Smooth muscle cell (in vitro differentiated cells): ENCODE measurements around the gene PPP1R13L. TPM values are rescaled to one million over a fixed set of nuclear protein-coding genes. Genes with fewer than 3 reads are reported as not detected.

ENCODE experiments used
- DNase-seq: peaks from one replicate; lab custom pipeline; 2025; ENCODE audit not compliant: unreplicated experiment; lab: John Stamatoyannopoulos, UW
- H2AFZ ChIP-seq: fragments of 200-600 bp; sonication (generic); 2 replicates; pipeline ENCODE4 v1.6.0; 2016; ENCODE audit warnings: antibody characterized with exemption, low read depth, mild to moderate bottlenecking
- H3F3A ChIP-seq: fragments of 200-600 bp; sonication (generic); 2 replicates; pipeline ENCODE4 v1.6.0; 2017; ENCODE audit warnings: antibody characterized with exemption, low read depth
- H3K27ac ChIP-seq: fragments of 200-600 bp; sonication (generic); 2 replicates; pipeline ENCODE4 v1.5.1; 2016; ENCODE audit warnings: low read depth, mild to moderate bottlenecking
- H3K27me3 ChIP-seq: fragments of 200-600 bp; sonication (generic); 2 replicates; pipeline ENCODE4 v1.6.1; 2016; ENCODE audit warnings: low read depth, mild to moderate bottlenecking
- H3K36me3 ChIP-seq: fragments of 200-600 bp; sonication (generic); 2 replicates; pipeline ENCODE4 v1.5.1; 2016; ENCODE audit warnings: low read depth
- H3K4me1 ChIP-seq: fragments of 200-600 bp; sonication (generic); 2 replicates; pipeline ENCODE4 v1.5.1; 2016; ENCODE audit warnings: low read depth
- H3K4me2 ChIP-seq: fragments of 200-600 bp; sonication (generic); 2 replicates; pipeline ENCODE4 v1.6.0; 2016; ENCODE audit warnings: mild to moderate bottlenecking
- H3K4me3 ChIP-seq: fragments of 200-600 bp; sonication (generic); 2 replicates; pipeline ENCODE4 v1.5.1; 2016; ENCODE audit warnings: mild to moderate bottlenecking
- H3K79me2 ChIP-seq: fragments of 200-600 bp; sonication (generic); 2 replicates; pipeline ENCODE4 v1.6.0; 2016; ENCODE audit warnings: low read depth, mild to moderate bottlenecking
- H3K9ac ChIP-seq: fragments of 200-600 bp; sonication (generic); 2 replicates; pipeline ENCODE4 v1.6.0; 2016; ENCODE audit warnings: low read depth
- H3K9me3 ChIP-seq: fragments of 200-600 bp; sonication (generic); replicated peaks from 2 replicates; pipeline ENCODE4 v1.5.1; 2016; ENCODE audit warnings: low read depth
- H4K20me1 ChIP-seq: fragments of 200-600 bp; sonication (generic); 2 replicates; pipeline ENCODE4 v1.6.0; 2016; ENCODE audit warnings: low read depth
- WGBS: methylation state at CpG from one replicate; pipeline ENCODE4 v1.1.7; 2016; ENCODE audit warnings: low lambda C conversion rate; 5-methylcytosine and 5-hydroxymethylcytosine counted together
- polyA plus RNA-seq: library from polyadenylated mRNA; unstranded; fragments of >200 nt; fragmentation: Nextera tagmentation; extraction: Ambion mirVana; gene quantifications from 2 replicates; pipeline ENCODE4 v1.2.1, GENCODE V29; 2016
- total RNA-seq: library from RNA; depleted of rRNA; stranded (reverse); fragments of >200 nt; gene quantifications from 2 replicates; pipeline ENCODE4 v1.2.3, GENCODE V29; 2014
- TF ChIP-seq, protein P1 (sequence below): fragments of 200-600 bp; sonication (generic); IDR thresholded peaks from 2 replicates; pipeline ENCODE4 v1.5.1; 2017; ENCODE audit warnings: borderline replicate concordance, mild to moderate bottlenecking, antibody characterized with exemption; ENCODE audit not compliant: insufficient read depth, poor library complexity, severe bottlenecking

PPP1R13L gene
- total and polyA plus RNA-seq, 2 experiments from 2014 or later: 28.1 to 66.4 TPM

DNA sequence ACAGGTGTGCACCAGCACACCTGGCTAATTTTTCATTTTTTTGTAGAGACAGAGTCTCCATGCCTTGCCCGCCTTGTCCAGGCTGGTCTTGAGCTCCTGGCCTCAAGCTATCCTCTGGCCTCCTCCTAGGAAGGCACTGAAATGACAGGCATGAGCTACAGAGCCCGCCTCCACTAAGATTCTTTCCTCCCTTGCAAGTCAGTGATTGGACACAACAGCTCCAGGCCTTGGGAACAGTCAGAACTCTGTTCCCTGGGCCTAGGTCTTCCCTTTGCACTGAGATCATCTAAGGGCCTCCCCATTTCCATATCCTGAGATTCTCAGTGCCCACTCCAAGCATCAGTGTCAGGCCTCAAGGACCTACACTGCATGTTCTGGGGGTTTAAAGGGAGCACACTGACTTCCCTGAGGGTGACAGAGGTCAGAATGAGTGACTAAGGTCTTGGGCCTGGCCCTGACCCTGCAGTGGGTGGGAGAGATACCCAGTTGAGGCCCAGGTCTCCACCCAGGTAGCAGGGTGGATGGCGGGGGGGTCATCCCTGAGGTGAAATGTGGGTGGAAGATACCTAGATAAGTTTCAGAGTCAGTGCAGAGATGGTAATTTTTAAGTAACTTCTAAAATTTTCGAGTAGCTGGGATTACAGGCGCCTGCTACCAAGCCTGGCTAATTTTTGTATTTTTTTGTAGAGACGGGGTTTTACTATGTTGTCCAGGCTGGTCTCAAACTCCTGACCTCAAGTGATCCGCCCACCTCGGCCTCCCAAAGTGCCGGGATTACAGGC, 36.2 kb upstream of the PPP1R13L start:
- H2AFZ ChIP-seq: no peak overlapping the region
- no peaks in the 10 kb centered on the region for H4K20me1 ChIP-seq
- TF ChIP-seq, protein P1, sequence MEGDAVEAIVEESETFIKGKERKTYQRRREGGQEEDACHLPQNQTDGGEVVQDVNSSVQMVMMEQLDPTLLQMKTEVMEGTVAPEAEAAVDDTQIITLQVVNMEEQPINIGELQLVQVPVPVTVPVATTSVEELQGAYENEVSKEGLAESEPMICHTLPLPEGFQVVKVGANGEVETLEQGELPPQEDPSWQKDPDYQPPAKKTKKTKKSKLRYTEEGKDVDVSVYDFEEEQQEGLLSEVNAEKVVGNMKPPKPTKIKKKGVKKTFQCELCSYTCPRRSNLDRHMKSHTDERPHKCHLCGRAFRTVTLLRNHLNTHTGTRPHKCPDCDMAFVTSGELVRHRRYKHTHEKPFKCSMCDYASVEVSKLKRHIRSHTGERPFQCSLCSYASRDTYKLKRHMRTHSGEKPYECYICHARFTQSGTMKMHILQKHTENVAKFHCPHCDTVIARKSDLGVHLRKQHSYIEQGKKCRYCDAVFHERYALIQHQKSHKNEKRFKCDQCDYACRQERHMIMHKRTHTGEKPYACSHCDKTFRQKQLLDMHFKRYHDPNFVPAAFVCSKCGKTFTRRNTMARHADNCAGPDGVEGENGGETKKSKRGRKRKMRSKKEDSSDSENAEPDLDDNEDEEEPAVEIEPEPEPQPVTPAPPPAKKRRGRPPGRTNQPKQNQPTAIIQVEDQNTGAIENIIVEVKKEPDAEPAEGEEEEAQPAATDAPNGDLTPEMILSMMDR: no peak
- H3K79me2 ChIP-seq: no peaks in the 10 kb centered on the region
- no peaks in the 10 kb centered on the region for H3K27me3 ChIP-seq
- peaks cover 33% of the 10 kb centered on the region for H3F3A ChIP-seq
- peak overlapping the region; percentile 87 for H3K27ac ChIP-seq
- WGBS: 89% methylated on average over 9 of the region's 9 CpGs
- H3K4me1 ChIP-seq: peaks cover 5% of the 10 kb centered on the region
- no peak overlapping the region for H3K4me2 ChIP-seq
- no peak overlapping the region for H3K9ac ChIP-seq
- H3K36me3 ChIP-seq: no peaks in the 10 kb centered on the region
- no peak for DNase-seq
- no peaks in the 10 kb centered on the region for H3K9me3 ChIP-seq
- no peak overlapping the region for H3K4me3 ChIP-seq

DNA sequence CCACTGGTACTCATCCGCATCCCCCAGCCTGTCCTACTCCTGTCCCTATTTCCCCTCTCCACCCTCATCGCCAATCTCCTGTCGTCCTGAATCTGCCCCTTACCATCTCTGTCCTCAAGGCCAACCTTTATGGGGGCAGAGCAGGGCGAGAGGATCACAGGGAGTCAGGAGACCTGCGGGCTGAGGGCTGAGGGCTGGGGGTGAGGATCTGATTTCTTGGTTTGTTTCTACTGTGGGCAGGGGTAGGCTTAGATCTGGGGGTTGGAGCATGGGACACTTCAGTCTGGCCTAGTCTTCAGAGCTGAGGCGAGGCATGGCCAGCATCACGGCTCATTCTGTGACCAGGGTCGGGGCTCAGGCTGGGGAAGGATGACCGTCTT, 35.4 kb upstream of the PPP1R13L start:
- H3K9ac ChIP-seq: peak overlapping the region; percentile 87
- no peaks in the 10 kb centered on the region for H3K79me2 ChIP-seq
- peaks cover 29% of the 10 kb centered on the region for H3F3A ChIP-seq
- TF ChIP-seq, protein P1: no peak
- H3K4me2 ChIP-seq: peak overlapping the region; percentile 89
- H3K27me3 ChIP-seq: no peaks in the 10 kb centered on the region
- H3K36me3 ChIP-seq: no peaks in the 10 kb centered on the region
- peaks cover 5% of the 10 kb centered on the region for H3K4me1 ChIP-seq
- WGBS: 54% methylated on average over 9 of the region's 9 CpGs
- no peak for DNase-seq
- H3K27ac ChIP-seq: peak overlapping the region; percentile 87
- H4K20me1 ChIP-seq: no peaks in the 10 kb centered on the region
- H2AFZ ChIP-seq: no peak overlapping the region
- H3K4me3 ChIP-seq: peak overlapping the region; percentile 86
- H3K9me3 ChIP-seq: no peaks in the 10 kb centered on the region

DNA sequence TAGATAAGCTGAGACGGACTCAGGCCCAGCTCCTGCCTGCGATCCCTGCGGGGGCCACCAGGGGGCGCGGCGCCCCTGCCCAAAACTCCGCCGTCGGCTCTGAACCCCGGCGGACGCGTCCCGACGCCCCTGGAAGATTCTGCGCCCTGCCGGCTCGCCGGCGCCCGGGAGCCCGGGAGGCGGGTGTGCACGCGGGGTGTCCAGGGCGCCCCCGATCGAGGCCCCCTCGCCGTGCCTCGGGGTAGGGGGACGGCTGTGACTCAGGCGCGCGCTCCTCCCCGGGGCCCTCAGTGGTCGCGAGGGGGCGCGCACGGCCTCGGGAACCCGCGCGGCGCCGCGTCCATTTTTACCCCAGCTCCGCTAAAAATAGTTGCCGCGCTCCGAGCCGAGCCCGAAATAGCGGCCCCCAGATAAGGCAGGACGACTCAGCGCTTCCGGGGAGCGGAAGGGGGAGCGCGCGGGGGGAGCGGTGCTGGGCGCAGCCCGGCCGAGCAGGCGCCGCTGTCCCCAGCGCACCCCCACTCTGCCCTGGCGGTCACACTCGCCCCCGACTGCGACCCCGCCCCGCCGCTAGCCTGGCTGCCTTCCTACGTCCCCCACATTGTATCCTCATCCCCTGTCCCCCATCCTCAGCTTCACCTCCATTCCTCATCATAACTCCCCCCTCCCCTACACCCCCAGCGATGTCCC, 34.8 kb upstream of the PPP1R13L start:
- peak overlapping the region; percentile 86 for H3K4me3 ChIP-seq
- H3K27ac ChIP-seq: peak overlapping the region; percentile 87
- peaks cover 4% of the 10 kb centered on the region for H3K4me1 ChIP-seq
- H3K27me3 ChIP-seq: no peaks in the 10 kb centered on the region
- H3K9me3 ChIP-seq: no peaks in the 10 kb centered on the region
- no peaks in the 10 kb centered on the region for H3K36me3 ChIP-seq
- peak overlapping the region; percentile 28 for H2AFZ ChIP-seq
- no peaks in the 10 kb centered on the region for H4K20me1 ChIP-seq
- no peaks in the 10 kb centered on the region for H3K79me2 ChIP-seq
- TF ChIP-seq, protein P1: peak; percentile 100
- peak; percentile 99 for DNase-seq
- H3K4me2 ChIP-seq: peak overlapping the region; percentile 89
- 2% methylated on average over 58 of the region's 78 CpGs for WGBS
- H3K9ac ChIP-seq: peak overlapping the region; percentile 87
- peaks cover 26% of the 10 kb centered on the region for H3F3A ChIP-seq
